Measurements from ENCODE around the gene MRAS.

- TF ChIP-seq CTCF (IDR thresholded peaks at IDR 0.05) = no peak
- no peak for TF ChIP-seq POLR2A (IDR thresholded peaks at IDR 0.05)
These were observed 92.9 kb downstream of the MRAS start for GRCh38 chr3:138441256-138441655.
